ENCODE results near the gene SEMA4C. TPM values are rescaled to one million over a fixed set of nuclear protein-coding genes. Genes with fewer than 3 reads are reported as not detected.

SEMA4C gene, protein sequence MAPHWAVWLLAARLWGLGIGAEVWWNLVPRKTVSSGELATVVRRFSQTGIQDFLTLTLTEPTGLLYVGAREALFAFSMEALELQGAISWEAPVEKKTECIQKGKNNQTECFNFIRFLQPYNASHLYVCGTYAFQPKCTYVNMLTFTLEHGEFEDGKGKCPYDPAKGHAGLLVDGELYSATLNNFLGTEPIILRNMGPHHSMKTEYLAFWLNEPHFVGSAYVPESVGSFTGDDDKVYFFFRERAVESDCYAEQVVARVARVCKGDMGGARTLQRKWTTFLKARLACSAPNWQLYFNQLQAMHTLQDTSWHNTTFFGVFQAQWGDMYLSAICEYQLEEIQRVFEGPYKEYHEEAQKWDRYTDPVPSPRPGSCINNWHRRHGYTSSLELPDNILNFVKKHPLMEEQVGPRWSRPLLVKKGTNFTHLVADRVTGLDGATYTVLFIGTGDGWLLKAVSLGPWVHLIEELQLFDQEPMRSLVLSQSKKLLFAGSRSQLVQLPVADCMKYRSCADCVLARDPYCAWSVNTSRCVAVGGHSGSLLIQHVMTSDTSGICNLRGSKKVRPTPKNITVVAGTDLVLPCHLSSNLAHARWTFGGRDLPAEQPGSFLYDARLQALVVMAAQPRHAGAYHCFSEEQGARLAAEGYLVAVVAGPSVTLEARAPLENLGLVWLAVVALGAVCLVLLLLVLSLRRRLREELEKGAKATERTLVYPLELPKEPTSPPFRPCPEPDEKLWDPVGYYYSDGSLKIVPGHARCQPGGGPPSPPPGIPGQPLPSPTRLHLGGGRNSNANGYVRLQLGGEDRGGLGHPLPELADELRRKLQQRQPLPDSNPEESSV
- 9.5 TPM for polyA plus RNA-seq (2012; ENCODE audit: missing spikeins)

DNA sequence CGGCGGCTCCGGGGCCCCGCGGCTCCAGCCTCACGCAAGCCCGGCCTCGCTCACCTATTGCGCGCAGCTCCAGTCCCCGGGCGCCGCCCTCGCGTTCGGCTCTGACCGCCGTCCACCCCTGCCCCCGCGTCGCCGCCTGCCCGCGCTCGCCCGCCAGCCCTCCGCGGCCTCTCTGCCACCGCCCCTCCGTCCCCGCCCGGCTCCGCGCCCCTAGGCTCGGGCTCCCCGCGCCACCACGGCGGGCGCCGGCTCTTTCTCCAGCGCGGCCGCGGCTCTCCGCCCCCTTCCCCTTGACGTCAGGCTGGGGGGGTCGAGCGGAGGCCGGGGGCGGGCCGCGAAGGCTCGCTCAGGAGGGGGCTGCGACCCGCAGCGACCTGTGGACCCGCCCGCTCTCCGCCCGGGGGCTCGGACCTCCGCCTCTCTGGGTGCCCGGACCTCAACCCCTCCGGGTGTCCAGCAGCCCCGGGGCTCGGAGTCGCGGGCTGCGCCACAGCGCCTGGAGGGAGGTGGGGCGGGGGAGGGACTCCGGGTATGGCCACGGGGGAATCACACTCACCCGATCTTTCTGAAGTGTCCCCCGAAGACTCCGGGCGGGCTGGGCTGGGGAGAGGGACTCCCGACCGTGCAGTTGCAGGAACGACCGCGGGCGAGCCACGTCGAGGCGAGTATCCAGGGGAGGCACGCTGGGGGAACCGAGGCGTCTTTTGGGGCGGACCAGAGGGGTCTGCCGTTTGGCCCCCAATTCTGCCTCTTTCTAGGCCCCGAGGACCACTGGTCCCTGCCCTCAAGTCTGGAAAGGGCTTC is at the start of gene SEMA4C:
TSS of gene SEMA4C (minus strand) at position 259 of the 804 bp plus-strand sequence. CDS start 2,194 bp downstream, outside the sequence.
- TF ChIP-seq TAF1 (IDR thresholded peaks at IDR 0.05; ENCODE audit: borderline replicate concordance, low read depth, low read length) (no peak), POLR2AphosphoS5 (IDR thresholded peaks at IDR 0.05; ENCODE audit: low read depth, low read length) (no peak), POLR2A (IDR thresholded peaks at IDR 0.05; ENCODE audit: low read depth, low read length) (peak; percentile 53; the same call in 1 of the 2 replicates)
- no peak for DNase-seq (ENCODE audit: insufficient read length)
- no peak for FAIRE-seq

- no peak for DNase-seq (ENCODE audit: insufficient read length)
- FAIRE-seq: no peak
- no peak for TF ChIP-seq POLR2A (IDR thresholded peaks at IDR 0.05; ENCODE audit: low read depth, low read length)
- TF ChIP-seq TAF1 (IDR thresholded peaks at IDR 0.05; ENCODE audit: borderline replicate concordance, low read depth, low read length): no peak
- no peak for TF ChIP-seq POLR2AphosphoS5 (IDR thresholded peaks at IDR 0.05; ENCODE audit: low read depth, low read length)
These were observed 49.1 kb upstream of the SEMA4C start for GRCh38 chr2:96918754-96919550.

- FAIRE-seq (no peak), DNase-seq (ENCODE audit: insufficient read length) (no peak)
- TF ChIP-seq POLR2A (IDR thresholded peaks at IDR 0.05; ENCODE audit: low read depth, low read length) (no peak), TAF1 (IDR thresholded peaks at IDR 0.05; ENCODE audit: borderline replicate concordance, low read depth, low read length) (no peak), POLR2AphosphoS5 (IDR thresholded peaks at IDR 0.05; ENCODE audit: low read depth, low read length) (no peak)
These were observed 48.3 kb upstream of the SEMA4C start for GRCh38 chr2:96918092-96918753.

DNA sequence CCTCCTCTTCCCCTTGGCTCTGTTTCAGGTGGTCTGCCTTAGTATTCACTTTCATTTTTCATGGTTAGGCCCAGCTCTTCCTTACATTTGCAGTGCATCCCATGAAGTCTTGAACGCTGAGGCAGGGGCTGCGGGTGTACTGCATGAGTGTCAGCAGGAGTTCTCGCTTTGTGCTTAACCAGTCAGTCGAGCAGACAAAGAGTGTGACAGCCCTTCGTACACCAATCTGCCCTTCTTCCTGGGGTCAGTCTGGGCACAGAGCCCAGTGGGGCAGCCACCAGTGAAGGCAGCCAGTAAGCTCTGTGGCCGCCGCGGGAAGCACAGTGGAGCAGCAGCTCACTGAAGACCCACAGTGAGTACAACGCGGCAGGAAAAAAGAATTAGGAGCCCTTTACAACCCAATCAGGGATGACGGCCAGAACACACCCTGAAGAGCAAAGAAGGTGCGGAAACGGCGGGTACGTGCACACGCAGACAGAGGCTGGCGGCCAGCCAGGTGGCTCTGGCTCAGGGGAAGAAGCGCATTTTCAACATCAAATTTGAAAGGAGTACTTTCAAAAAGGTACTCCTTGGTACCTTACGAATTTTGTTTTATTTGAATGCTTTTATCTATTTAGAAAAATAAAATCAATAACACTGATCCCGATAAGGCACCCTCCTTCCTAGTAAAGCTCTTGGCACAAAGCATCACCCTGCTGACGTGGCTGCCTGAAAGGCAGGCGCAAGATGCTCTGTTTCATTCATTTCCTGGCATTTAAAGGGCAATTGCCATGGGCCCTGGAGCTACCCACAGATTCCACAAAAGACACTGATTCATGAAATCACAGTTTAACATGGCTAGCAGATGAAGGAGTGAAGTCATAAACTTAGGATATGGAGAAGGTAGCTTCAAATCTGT is 47.0 kb upstream of the SEMA4C start:
- TF ChIP-seq TAF1 (IDR thresholded peaks at IDR 0.05; ENCODE audit: borderline replicate concordance, low read depth, low read length) (no peak), POLR2A (IDR thresholded peaks at IDR 0.05; ENCODE audit: low read depth, low read length) (no peak), POLR2AphosphoS5 (IDR thresholded peaks at IDR 0.05; ENCODE audit: low read depth, low read length) (no peak)
- FAIRE-seq (no peak), DNase-seq (ENCODE audit: insufficient read length) (no peak)

- FAIRE-seq (no peak), DNase-seq (ENCODE audit: insufficient read length) (no peak)
- TF ChIP-seq POLR2AphosphoS5 (IDR thresholded peaks at IDR 0.05; ENCODE audit: low read depth, low read length) (no peak), POLR2A (IDR thresholded peaks at IDR 0.05; ENCODE audit: low read depth, low read length) (no peak), TAF1 (IDR thresholded peaks at IDR 0.05; ENCODE audit: borderline replicate concordance, low read depth, low read length) (no peak)
These were observed 46.3 kb upstream of the SEMA4C start for GRCh38 chr2:96916156-96916630.

DNA sequence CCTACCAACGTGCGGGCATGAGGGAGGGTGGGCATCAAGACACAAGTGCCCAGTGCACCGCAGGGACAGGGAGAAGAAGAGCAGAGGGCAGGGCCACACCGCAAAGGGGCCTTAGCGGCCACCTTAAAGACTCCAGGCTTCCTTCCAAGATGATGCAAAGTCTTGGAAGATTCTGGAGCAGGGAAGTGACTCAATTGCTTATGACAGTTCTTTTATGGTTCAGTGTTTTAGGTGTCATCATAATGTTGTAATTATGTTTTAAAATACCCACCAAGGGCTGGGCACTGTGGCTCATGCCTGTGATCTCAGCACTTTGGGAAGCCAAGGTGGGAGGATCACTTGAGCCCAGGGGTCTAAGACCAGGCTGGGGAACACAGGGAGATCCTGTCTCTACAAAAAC is 44.5 kb upstream of the SEMA4C start:
- no peak for DNase-seq (ENCODE audit: insufficient read length)
- no peak for FAIRE-seq
- TF ChIP-seq POLR2A (IDR thresholded peaks at IDR 0.05; ENCODE audit: low read depth, low read length): no peak
- TF ChIP-seq TAF1 (IDR thresholded peaks at IDR 0.05; ENCODE audit: borderline replicate concordance, low read depth, low read length): no peak
- no peak for TF ChIP-seq POLR2AphosphoS5 (IDR thresholded peaks at IDR 0.05; ENCODE audit: low read depth, low read length)

- no peak for DNase-seq (ENCODE audit: insufficient read length)
- TF ChIP-seq POLR2A (IDR thresholded peaks at IDR 0.05; ENCODE audit: low read depth, low read length) (no peak), POLR2AphosphoS5 (IDR thresholded peaks at IDR 0.05; ENCODE audit: low read depth, low read length) (no peak), TAF1 (IDR thresholded peaks at IDR 0.05; ENCODE audit: borderline replicate concordance, low read depth, low read length) (no peak)
- no peak for FAIRE-seq
These were observed 43.7 kb upstream of the SEMA4C start for GRCh38 chr2:96913398-96914202.

GRCh38 chr2:96913117-96913397 is 43.2 kb upstream of the SEMA4C start:
- DNase-seq (ENCODE audit: insufficient read length) (no peak), FAIRE-seq (no peak)
- TF ChIP-seq POLR2AphosphoS5 (IDR thresholded peaks at IDR 0.05; ENCODE audit: low read depth, low read length) (no peak), POLR2A (IDR thresholded peaks at IDR 0.05; ENCODE audit: low read depth, low read length) (no peak), TAF1 (IDR thresholded peaks at IDR 0.05; ENCODE audit: borderline replicate concordance, low read depth, low read length) (no peak)
